ENCODE results near the gene VSTM4. TPM values are rescaled to one million over a fixed set of nuclear protein-coding genes. Genes with fewer than 3 reads are reported as not detected.
A peak's percentile ranks its signal among the peaks of the same experiment; 100 is the strongest.

Gene VSTM4
- total and polyA plus RNA-seq, 9 of the 15 experiments (the other 6 are each of a cell fraction or from before 2014, with no cell fraction given): 1.0 to 7.9 (median 3.0) TPM

DNA sequence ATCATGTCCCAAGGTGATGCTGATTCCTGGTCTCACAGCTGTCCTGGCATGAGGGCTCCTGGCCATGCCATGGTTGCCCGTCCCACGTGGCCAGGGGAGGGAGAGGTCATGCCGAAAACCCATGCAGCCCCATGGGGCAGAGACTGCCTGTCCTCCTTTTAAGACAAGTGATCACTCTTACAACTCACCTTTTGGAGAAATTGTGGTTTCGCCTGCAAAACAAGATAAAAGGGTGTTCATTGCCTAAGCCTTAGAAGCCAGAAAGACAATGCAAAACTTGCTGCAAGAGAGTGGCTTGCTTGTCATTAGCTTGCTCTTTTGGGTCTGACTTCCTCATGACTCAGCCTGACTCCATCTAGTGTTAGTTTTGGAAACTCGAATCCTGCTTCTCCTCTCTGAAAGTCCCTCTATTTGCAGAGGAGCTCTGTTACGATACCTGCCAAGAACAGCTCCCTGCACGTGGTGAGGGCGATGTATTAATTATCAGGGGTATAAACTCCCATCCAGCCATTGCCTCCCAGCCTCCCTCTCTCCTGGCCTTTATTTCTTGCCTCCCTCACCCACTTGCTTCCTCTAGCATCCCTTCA is 46.2 kb upstream of the VSTM4 start:
- no TSS peak for BruUV-seq (replicated peaks)
- Histone ChIP-seq H3K9me1 (ENCODE audit: control insufficient read depth, insufficient read depth, low read length) (no peaks in the 10 kb centered on the region), H4K20me1 (replicated peaks; ENCODE audit: control insufficient read depth, insufficient read depth, low read length) (no peaks in the 10 kb centered on the region), H3K4me1 (replicated peaks in 1 of 2; ENCODE audit: control insufficient read depth in 2 of 2, insufficient read depth in 2 of 2, low read length in 2 of 2) (peaks cover 51 to 68% of the 10 kb centered on the region in 2 experiments), H3K27me3 (ENCODE audit: control insufficient read depth in 2 of 2, insufficient read depth in 2 of 2, low read length in 2 of 2) (no peaks in the 10 kb centered on the region), H3K9me3 (replicated peaks; ENCODE audit: control insufficient read depth, insufficient read depth, low read depth, low read length) (no peaks in the 10 kb centered on the region), H3K4me2 (ENCODE audit: insufficient read depth, low read length) (peak overlapping the region; percentile 63), H3K27ac (ENCODE audit: extremely low read depth, low read depth, low read length) (peak overlapping the region; percentile 66), H3K4me3 (no peak overlapping the region), H3K79me2 (ENCODE audit: control insufficient read depth, insufficient read depth, low read length) (peaks cover 4% of the 10 kb centered on the region; the same call in 1 of the 3 replicates), H3K9ac (ENCODE audit: insufficient read depth in 1 of 2, low read depth in 2 of 2, low read length in 2 of 2) (peak overlapping the region; percentile 51 to 71; a peak in 3 of 4 replicates), H2AFZ (ENCODE audit: low read depth, low read length) (peak overlapping the region; percentile 78), H3K36me3 (ENCODE audit: control insufficient read depth, insufficient read depth, low read length) (peaks cover 77% of the 10 kb centered on the region)
- peak; percentile 75 for ATAC-seq
- peak; percentile 98 for FAIRE-seq
- CTCF ChIA-PET (ENCODE audit: low intra/inter-chr PET ratio): interaction anchor here (0.6 to 2.9 kb wide), 2 partner anchors 76 to 180 kb away, joined by 3 to 11 read pairs; no protein-coding TSS in a partner anchor
- in situ Hi-C loops (cut with MboI): no loop called here
- DNase-seq (ENCODE audit: extremely low read depth in 1 of 4, low spot score in 3 of 4): peak; percentile 56 to 89 (median 69)
- 8% methylated on average over 8 of the region's 8 CpGs for WGBS (ENCODE audit: insufficient coverage, low coverage, missing lambda C conversion rate)
- intact Hi-C loops (cut with micrococcal nuclease): loop anchor here (1.0 to 5.0 kb wide), 5 partner anchors 43 to 351 kb away; no protein-coding TSS in a partner anchor
- POLR2A ChIA-PET: interaction anchor here (0.6 to 2.3 kb wide), 11 partner anchors 8 to 344 kb away, joined by 3 to 30 read pairs (median 3); partner anchors contain the start of gene C10orf71
- peak; percentile 84 for TF ChIP-seq ZNF316 (IDR thresholded peaks at IDR 0.05)
- TF ChIP-seq NCOA1 (IDR thresholded peaks at IDR 0.05; ENCODE audit: low read depth): peak; percentile 64; the same call in 1 of the 2 replicates
- TF ChIP-seq, protein P1, sequence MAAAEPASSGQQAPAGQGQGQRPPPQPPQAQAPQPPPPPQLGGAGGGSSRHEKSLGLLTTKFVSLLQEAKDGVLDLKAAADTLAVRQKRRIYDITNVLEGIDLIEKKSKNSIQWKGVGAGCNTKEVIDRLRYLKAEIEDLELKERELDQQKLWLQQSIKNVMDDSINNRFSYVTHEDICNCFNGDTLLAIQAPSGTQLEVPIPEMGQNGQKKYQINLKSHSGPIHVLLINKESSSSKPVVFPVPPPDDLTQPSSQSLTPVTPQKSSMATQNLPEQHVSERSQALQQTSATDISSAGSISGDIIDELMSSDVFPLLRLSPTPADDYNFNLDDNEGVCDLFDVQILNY (CRISPR knock-in tag; IDR thresholded peaks at IDR 0.05): no peak
- TF ChIP-seq, protein P2, sequence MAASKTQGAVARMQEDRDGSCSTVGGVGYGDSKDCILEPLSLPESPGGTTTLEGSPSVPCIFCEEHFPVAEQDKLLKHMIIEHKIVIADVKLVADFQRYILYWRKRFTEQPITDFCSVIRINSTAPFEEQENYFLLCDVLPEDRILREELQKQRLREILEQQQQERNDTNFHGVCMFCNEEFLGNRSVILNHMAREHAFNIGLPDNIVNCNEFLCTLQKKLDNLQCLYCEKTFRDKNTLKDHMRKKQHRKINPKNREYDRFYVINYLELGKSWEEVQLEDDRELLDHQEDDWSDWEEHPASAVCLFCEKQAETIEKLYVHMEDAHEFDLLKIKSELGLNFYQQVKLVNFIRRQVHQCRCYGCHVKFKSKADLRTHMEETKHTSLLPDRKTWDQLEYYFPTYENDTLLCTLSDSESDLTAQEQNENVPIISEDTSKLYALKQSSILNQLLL (CRISPR knock-in tag; IDR thresholded peaks at IDR 0.05; ENCODE audit: borderline replicate concordance): no peak
- TF ChIP-seq HOXB6 (CRISPR knock-in tag; IDR thresholded peaks at IDR 0.05; ENCODE audit: borderline replicate concordance): no peak
- no peak for TF ChIP-seq POLR3G (IDR thresholded peaks at IDR 0.05; ENCODE audit: extremely low read depth, insufficient read length, insufficient replicate concordance)
- TF ChIP-seq, protein P3, sequence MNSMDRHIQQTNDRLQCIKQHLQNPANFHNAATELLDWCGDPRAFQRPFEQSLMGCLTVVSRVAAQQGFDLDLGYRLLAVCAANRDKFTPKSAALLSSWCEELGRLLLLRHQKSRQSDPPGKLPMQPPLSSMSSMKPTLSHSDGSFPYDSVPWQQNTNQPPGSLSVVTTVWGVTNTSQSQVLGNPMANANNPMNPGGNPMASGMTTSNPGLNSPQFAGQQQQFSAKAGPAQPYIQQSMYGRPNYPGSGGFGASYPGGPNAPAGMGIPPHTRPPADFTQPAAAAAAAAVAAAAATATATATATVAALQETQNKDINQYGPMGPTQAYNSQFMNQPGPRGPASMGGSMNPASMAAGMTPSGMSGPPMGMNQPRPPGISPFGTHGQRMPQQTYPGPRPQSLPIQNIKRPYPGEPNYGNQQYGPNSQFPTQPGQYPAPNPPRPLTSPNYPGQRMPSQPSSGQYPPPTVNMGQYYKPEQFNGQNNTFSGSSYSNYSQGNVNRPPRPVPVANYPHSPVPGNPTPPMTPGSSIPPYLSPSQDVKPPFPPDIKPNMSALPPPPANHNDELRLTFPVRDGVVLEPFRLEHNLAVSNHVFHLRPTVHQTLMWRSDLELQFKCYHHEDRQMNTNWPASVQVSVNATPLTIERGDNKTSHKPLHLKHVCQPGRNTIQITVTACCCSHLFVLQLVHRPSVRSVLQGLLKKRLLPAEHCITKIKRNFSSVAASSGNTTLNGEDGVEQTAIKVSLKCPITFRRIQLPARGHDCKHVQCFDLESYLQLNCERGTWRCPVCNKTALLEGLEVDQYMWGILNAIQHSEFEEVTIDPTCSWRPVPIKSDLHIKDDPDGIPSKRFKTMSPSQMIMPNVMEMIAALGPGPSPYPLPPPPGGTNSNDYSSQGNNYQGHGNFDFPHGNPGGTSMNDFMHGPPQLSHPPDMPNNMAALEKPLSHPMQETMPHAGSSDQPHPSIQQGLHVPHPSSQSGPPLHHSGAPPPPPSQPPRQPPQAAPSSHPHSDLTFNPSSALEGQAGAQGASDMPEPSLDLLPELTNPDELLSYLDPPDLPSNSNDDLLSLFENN (IDR thresholded peaks at IDR 0.05; ENCODE audit: low read depth in 2 of 2, low read length in 2 of 2): peak in 1 of 2 experiments; percentile 84; a peak in 2 of 4 replicates
- TF ChIP-seq KLF10 (CRISPR knock-in tag; IDR thresholded peaks at IDR 0.05): no peak
- TF ChIP-seq COPS2 (conservative IDR thresholded peaks at IDR 0.05): no peak
- no peak; the same call in 1 of the 2 replicates for TF ChIP-seq NFRKB (IDR thresholded peaks at IDR 0.05; ENCODE audit: low read depth)
- TF ChIP-seq FOXM1 (IDR thresholded peaks at IDR 0.05; ENCODE audit: low read depth): peak; percentile 67; the same call in 1 of the 2 replicates
- no peak for TF ChIP-seq FOXM1 (CRISPR knock-in tag; IDR thresholded peaks at IDR 0.05; ENCODE audit: low read depth)
- TF ChIP-seq MAFG (tag; conservative IDR thresholded peaks at IDR 0.05): peak; percentile 57
- TF ChIP-seq, protein P4, sequence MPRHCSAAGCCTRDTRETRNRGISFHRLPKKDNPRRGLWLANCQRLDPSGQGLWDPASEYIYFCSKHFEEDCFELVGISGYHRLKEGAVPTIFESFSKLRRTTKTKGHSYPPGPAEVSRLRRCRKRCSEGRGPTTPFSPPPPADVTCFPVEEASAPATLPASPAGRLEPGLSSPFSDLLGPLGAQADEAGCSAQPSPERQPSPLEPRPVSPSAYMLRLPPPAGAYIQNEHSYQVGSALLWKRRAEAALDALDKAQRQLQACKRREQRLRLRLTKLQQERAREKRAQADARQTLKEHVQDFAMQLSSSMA (CRISPR knock-in tag; IDR thresholded peaks at IDR 0.05): no peak
- TF ChIP-seq ERF (CRISPR knock-in tag; IDR thresholded peaks at IDR 0.05): no peak
- TF ChIP-seq BRCA1 (IDR thresholded peaks at IDR 0.05): no peak
- no peak for TF ChIP-seq BRCA1 (CRISPR knock-in tag; IDR thresholded peaks at IDR 0.05)
